Tracheal epithelial cell (primary cell): Measurements from ENCODE around the gene FPGT. TPM values are rescaled to one million over a fixed set of nuclear protein-coding genes. Genes with fewer than 3 reads are reported as not detected.

Experiments used
- total RNA-seq: library from RNA; depleted of rRNA; stranded (reverse); fragments of >200 nt; gene quantifications from 2 replicates; pipeline ENCODE4 v1.2.1, GENCODE V29; 2014

The FPGT gene
- total RNA-seq: 9.2 and 16.6 TPM in 2 replicates

GRCh38 chr1:74197657-74198552, at the start of gene FPGT, which contains the start of gene LRRIQ3:
FPGT (plus strand) TSS chr1:74198242; CDS start chr1:74198279, 37 bp downstream.
LRRIQ3 (minus strand) TSS chr1:74198176; CDS start chr1:74183684, 14,492 bp downstream.

GRCh38 chr1:74235153-74235552, 37.1 kb downstream of the FPGT start, which contains the start of gene TNNI3K:
TNNI3K (plus strand) TSS chr1:74235387; CDS start chr1:74235452, 65 bp downstream.

Other genes starting within 250 kb of the FPGT start
- gene LRRIQ3, start 66 bp upstream of the FPGT start, total RNA-seq: 0.24 and 0.43 TPM in 2 replicates
- 0.24 and 3.6 TPM in 2 replicates for gene TNNI3K, start 37.1 kb downstream of the FPGT start, total RNA-seq